NCI-H1048 (cell line): ENCODE data around the gene TMEM44.
A peak's percentile ranks its signal among the peaks of the same experiment; 100 is the strongest.
"Not testable (repeated sequence)": the region's sequence is repeated elsewhere in the genome, so short reads cannot be mapped to it uniquely, and the experiment has no call there.

Source experiments
- DNase-seq: peaks from one replicate; lab custom pipeline; 2025; lab: John Stamatoyannopoulos, UW

Gene TMEM44

GRCh38 chr3:194610689-194611088 lies 22.5 kb downstream of the TMEM44 start:
- no peak for DNase-seq

GRCh38 chr3:194609601-194610000 lies 23.6 kb downstream of the TMEM44 start:
- DNase-seq, result no peak

DNA sequence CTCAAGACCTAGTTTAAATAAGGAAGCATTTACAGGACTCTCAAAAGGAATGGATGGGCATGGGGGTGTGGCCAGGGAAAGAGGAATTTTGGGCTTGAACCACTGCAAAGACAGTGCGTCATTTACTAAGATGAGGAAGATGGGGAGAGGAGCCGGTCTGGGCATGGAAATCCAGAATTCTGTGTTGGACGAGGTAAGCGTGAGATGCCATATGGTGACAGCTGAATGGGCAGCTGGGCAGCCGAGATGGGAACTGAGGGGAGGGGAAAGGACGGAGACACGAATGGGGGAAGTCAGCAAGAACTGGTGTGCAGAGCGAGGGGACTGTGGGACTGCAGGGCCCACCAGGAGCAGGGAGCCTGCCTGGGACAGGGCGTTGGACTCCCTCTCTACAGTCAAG lies 24.2 kb downstream of the TMEM44 start:
- DNase-seq, result no peak

DNA sequence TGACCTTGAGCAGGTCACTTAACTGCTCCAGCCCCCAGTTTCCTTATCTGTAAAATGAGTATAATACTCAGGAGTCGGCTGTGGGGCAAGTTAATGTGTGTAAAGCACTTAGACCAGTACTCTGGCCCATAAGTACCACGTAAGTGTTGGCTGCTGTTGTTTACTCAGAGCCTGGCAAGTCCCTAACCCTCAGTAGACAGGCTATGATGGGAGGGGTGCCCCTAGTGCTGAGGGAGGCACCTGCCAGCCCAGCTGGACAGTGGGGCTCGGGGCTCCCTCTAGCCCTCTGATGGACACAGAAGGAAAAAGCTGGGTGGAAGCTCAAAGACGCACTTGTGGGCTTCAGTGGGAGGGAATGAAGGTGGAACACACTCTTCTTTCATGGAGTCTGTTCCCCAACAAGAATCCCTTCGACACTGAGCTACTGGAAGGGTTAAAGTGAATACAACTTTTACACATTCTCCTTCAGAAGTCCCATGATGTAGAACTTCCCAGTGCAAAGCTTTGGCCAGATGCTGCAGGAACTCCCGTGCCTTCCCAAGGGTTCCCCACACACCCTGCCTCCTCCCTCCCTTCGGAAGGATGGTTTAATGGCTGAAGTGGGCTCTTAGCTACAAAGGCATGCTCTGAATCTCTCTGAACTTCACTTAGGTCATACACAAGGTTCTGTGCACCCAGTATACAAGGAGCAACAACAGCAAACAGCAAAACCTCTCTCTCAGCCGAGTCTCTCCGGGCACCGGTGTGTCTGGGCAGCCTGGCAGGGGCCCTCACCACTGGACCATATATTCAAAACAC lies 25.4 kb downstream of the TMEM44 start:
- DNase-seq, result no peak

GRCh38 chr3:194606941-194607340 lies 26.3 kb downstream of the TMEM44 start:
- no peak for DNase-seq

DNA sequence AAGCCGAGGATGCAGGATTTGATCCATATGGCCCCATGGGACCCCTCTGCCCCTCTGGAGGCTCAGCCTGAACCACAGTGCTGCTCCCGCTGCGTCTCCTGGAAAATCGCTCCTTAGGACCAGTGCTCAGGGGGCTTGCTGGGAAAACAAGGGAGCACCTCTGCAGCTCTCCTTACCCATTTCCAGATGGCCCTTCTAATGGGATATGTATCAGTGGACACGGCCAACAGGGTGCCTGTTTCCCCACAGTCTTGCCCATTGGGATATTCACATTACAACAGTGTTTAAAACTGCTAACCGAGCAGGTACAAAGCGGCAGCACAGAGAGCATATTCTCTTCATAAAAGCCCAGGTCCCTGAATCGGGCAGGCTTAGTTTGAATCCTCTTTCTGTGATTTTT lies 27.1 kb downstream of the TMEM44 start:
- no peak for DNase-seq

DNA sequence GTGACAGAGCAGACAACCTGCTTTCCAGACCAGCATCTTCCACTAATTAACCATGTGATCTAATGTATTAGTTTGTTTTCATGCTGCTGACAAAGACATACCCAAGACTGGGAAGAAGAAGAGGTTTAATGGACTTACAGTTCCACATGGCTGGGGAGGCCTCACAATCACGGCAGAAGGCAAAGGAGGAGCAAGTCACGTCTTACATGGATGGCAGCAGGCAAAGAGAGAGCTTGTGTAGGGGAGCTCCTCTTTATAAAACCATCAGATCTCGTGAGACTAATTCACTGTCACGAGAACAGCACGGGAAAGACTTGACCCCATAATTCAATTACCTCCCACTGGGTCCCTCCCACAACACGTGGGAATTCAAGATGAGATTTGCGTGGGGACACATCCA lies 27.9 kb downstream of the TMEM44 start:
- not testable (repeated sequence) for DNase-seq

DNA sequence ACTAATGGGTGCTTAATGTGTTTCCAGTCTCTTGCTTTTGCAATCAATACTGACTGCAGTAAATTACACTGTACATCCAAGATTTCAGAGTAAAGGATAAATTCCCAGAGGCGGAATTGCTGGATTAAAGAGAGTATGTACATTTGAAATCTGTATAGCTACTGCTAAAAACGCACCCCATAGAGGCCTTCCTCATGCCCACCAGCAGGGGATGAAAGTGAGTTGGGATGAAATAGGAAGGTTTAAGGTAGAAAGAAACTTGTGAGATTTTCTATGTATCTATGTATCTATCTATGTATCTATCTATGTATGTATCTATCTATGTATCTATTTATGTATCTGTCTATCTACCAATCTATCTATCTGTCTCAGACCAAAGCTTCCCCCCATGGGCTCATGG lies 28.4 kb downstream of the TMEM44 start:
- peak; percentile 2 for DNase-seq

DNA sequence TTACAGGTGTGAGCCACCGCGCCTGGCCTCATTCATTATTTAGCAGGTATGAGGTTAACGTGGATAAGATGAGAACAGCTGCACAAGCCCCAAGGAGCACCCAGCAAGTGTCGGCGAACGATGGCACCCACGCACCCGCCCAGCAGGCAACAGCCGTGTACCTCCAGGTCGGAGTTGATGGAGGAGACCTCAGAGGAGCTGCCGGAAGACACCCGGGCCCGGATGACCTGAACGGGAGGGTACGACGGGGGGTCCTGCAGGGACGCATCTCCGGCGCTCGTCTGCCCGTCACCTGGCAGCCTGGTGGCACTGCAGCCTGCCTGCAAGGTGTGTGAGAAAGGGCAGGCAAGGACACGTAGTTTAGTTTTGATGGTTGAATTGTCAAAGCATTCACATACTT lies 29.1 kb downstream of the TMEM44 start:
- no peak for DNase-seq

- DNase-seq, result no peak
Observed at GRCh38 chr3:194602669-194603171, 30.5 kb downstream of the TMEM44 start.

DNA sequence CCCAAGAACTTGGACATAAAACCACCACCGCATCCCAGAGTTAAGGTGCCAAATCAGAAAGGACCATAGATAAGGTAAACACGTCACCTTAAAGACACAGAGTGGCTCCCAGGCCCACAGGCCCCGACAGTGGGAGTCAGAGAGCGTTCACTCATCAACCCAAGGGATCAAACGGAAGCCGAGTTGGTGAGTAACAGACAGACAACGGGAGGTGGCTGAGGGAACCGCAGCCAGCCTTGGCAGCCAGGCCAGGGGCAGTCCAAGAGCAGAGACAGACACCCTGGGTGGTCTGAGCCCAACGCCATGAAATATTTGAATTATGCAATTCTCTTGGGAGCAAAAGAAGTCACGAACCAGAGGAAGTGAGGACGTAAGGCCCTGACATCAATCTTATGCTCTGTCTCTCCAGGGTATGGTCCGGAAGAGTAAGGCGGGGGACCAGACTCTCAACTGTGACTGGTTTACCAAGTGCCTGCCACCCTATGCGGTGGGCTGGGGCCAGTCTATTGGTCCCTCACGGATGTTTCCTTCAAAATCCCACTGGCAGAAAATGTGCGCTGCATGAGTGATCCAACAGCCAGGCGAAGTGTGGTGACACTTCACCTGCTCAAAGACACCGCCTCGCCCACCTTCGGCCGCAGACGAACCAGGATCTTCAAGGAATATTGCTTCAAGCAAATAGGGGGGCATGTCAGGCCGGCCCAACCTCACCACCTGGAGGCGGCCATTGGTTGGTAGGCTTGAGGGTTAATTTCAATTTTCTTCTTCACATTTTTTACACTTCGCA lies 34.3 kb downstream of the TMEM44 start:
- no peak for DNase-seq

- no peak for DNase-seq
Observed at GRCh38 chr3:194596906-194597305, 36.3 kb downstream of the TMEM44 start.

DNA sequence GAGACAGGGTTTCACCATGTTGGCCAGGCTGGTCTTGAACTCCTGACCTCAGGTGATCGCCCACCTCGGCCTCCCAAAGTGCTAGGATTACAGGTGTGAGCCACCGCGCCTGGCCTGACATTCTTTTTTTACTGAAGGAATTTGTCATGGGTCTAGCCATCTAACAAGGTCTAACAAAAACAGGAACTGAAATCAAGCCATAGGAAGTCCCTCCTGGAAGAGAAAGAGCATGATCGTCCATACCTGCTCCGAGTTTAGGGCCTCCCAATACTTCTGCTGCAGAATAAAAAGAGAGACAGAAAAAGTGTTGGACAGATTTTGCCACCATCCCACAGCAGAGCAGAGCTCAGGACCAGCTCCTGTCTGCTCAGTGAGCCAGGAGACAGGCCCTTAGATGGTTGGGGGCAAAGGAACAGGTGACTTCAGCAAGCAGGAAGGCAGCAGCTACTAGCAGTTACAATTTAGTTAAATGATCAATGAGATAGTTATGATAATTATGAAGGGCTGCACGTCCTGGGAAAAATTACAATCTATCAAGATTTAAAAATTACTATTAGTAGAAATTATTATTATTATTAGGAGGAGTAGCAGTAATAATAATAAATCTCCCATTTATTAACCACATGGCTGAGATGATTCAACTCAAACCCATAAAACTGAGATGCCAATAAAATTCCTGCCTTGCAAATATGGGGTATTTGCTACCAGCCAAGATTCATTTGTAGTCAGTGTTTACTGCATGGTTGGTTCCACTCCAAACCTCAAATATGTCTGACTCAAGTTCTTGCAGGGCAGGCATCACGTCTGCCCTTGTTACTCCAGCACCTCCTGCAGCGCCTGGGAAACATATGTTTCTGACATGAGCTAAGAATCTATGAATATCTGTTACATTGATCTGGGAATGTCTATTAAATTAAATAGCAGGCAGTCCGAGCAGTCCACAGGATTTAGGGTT lies 40.1 kb downstream of the TMEM44 start:
- DNase-seq, result no peak

- DNase-seq, result no peak
Observed at GRCh38 chr3:194588741-194589140, 44.5 kb downstream of the TMEM44 start.

DNA sequence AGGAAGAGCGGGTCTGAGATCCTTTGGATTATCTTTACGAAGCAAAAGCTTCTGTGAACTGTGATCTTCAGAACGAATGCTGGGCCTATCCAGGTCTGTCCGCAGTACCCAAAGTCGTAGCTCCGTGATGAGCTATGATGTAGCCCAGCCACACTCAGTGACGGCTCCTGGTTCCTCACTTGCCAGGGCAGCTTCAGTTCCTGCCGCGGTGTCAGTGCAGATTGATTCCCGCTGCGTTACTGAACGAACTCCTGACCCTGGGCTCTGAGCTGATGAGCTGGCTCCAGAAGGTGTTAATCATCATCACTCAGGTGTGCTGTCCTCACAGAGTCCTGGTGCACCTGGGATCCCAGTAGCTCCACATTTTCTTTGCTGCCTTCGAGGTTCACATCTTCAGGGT lies 45.0 kb downstream of the TMEM44 start:
- no peak for DNase-seq

DNA sequence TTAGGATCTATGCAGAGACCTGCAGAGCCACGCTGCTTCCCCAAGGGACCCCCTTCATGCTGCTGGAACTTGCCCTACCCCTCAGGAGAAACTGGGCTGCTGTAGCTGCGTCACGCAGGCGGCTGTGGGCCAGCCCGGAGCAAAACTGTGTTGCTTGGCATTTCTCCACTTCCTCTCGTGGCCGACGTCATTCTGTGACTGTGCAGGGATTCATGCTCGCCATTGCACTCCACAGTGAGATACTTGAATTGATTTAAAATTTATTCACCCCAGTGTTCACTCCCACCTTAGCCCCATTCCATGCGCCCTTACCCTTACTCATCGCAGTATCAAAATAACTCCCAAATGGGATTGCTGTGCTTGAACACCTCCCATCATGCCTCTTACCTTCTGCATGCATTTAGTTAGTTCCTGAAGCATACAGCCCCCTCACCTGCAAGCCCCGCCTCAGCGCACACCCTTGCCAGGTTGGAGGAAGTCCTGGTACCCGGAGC lies 45.7 kb downstream of the TMEM44 start:
- DNase-seq, result no peak

DNA sequence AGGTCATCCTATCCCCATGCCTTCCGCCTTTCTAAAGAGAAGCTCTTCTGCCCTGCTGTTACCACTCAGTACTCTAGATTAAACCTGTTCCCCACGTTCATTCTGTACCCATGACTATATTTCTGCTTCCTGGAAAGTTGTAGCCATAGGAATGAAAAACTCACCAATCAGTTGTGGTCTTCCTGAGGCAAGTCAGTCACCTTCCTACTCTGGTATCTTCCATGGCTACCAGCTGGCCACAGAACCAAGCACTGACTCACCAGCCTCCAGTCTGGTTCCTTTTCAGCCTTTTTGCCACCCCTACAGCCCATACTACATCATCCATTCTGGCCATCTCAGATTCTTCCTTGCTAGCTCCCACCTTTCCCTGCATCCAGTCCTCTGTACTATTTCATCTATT lies 46.4 kb downstream of the TMEM44 start:
- DNase-seq, result no peak

DNA sequence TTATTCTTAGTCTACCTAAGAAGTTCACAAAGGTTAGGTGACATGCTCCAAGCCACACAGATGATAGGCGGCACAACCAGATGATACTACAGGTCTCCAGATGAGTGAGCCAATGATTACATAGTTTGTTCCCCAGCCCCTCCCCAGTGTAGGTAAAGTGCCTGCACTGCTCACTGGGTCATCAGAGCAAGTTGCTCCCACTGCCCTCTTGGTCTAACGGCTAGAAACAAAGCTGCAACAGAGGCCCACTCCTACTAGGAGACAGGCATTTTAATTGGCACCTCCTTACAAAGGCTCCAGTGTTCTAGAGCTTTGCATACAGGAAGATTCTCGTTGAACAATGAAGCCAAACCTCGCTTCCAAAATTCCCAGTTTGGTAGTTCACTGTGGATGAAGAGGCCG lies 47.3 kb downstream of the TMEM44 start:
- peak; percentile 40 for DNase-seq

GRCh38 chr3:194584866-194585265 lies 48.4 kb downstream of the TMEM44 start:
- DNase-seq, result no peak

DNA sequence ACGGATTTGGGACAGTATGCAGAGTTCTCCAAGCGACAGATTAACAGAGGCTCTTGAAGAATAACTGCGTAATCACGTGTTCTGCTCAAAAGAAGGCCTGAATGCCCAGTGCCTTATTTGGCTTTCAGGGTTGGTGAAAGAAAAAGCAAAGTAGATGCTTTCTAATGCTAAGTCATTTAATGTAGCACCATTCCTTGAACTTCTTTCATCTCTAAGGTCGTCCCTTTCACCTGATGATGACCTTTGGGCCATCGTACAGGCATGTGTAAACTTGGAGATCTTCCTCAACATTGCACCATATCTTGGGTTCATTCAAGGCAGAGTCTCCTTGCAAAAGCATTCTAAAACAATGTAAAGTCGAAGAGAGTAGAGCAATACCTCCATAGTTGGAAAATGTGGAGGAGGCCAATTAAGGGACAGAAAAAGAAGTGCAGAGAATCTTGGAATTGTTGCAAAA lies 48.9 kb downstream of the TMEM44 start:
- DNase-seq, result no peak

GRCh38 chr3:194582196-194582905 lies 50.9 kb downstream of the TMEM44 start:
- DNase-seq, result no peak
